IPS DF 4.7 (cell line): ENCODE data around the gene TUBB1.
"Not testable (repeated sequence)": the region's sequence is repeated elsewhere in the genome, so short reads cannot be mapped to it uniquely, and the experiment has no call there.

Source experiments
- DNase-seq: peaks from one replicate; pipeline ENCODE4 v3.0.0-alpha.2; 2013; ENCODE audit warnings: low spot score; ENCODE audit errors: extremely low read depth

Gene TUBB1

GRCh38 chr20:59019217-59019616, at the start of gene TUBB1:
TUBB1 (plus strand) TSS chr20:59019429; CDS start chr20:59019523, 94 bp downstream.
- no peak for DNase-seq

GRCh38 chr20:58969439-58969838, 49.8 kb upstream of the TUBB1 start:
- no peak for DNase-seq

GRCh38 chr20:58970146-58970545, 49.1 kb upstream of the TUBB1 start:
- DNase-seq: no peak

GRCh38 chr20:58971429-58971828, 47.8 kb upstream of the TUBB1 start:
- DNase-seq: no peak

- DNase-seq: no peak
Observed at GRCh38 chr20:58973179-58973578, 46.0 kb upstream of the TUBB1 start.

- no peak for DNase-seq
Observed at GRCh38 chr20:58973866-58974265, 45.4 kb upstream of the TUBB1 start.

GRCh38 chr20:58975353-58975752, 43.9 kb upstream of the TUBB1 start:
- no peak for DNase-seq

DNA sequence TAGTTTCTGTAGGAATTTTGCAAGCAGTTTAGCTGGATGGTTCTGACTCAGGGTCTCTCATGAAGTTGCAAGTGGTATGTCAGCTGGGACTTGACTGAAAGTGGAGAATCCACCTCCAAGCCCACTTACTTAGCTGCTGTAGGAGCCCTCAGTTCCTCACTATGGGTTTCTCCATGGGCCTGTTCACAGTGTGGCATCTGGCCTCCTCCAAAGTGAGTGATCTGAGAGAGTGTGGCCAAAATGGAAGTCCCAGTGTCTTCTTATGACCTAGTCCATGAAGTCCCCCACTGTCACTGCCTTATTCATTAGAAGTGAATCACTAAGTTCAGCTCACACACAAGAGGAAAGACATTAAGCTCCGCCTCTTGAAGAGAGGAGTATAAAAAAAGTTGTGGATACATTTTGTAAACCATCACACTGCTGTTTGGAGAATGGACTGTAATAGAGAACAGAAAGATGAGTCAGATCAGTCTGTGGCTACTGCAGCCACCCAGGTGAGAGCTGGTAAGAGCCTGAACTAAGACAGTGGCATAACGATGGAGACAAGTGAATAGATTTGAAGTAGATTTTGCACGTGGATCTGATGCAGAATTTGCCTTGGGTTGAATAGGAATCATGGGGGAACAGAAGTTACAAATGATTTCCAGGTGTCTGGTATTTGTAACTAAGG, 43.0 kb upstream of the TUBB1 start:
- no peak for DNase-seq

DNA sequence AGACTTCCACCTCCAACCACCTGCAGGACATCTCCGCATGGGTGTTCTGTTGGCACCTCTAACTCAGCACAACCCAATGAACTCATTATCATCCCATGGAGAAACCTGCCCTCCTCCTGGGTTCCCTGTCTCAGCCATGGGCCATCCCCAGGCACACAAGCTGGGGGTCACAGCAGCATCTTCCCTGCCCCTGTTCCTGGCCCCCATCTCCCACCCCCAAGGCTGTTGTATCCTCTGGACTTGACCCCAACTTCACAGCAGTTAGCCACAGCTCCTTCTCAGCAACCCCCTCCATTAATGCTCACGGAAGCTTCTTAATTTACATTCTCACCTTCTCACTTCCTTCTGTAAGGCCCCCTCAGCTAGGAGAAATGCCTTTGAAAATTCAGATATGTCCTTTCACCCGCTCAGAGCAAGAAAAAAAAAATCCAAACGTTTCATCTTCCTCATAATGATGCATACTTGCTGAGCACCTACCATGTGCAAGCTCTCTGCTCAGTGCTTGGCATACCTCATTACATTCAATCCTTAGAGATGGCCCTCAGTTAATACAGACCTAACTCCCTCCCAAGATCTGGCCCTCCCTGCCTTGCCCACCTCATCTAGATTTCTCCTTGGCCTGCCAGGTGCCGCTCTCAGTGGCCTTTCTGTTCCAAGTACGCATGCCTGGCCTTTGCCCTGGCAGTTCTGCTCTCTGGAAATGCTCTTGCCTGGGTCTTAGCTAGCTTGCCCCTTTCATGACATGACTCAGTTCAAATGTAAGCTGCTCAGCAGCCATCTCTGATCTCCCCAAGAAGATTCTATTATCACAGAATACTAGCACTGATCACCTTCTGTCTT, 40.7 kb upstream of the TUBB1 start:
- no peak for DNase-seq

- DNase-seq: peak; percentile 25
Observed at GRCh38 chr20:58980711-58981627, 38.3 kb upstream of the TUBB1 start, which contains the start of gene NELFCD. NELFCD (plus strand) TSS chr20:58981256; CDS start chr20:58981310, 54 bp downstream.

GRCh38 chr20:58981628-58982364, 37.4 kb upstream of the TUBB1 start:
- no peak for DNase-seq

DNA sequence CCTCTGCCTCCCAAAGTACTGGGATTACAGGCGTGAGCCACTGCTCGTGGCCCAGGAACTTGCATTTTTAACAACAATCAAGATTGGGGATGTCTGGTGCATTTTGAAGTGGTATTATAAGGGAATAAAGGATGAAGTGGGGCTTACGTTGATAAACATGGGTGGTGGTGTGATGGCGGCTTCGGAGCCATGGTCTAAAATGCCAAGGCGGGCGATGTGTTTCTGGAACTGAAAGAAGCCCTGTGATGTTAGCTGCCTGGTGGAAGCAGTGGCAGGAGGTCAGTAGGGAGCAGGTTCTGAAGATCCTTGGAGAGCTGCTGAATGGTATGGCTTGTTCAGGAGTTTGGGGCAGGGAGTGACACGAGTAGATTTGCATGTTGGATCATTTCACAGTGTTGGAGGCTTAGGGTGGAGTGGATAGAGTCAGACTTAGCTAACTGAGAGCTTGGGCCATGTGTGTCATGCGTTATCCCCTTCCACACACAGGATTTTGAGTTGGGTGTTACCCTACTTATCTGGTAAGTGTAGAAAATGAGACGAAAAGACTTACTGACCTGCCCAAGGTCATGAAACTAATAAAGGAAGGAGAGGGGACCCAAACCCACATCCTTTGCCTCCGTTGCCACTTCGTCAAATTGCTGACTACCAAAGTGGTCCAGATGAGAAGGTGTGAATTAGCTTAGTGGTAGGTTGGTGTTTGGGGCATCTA, 36.7 kb upstream of the TUBB1 start:
- no peak for DNase-seq

GRCh38 chr20:58983115-58983468, 36.1 kb upstream of the TUBB1 start:
- DNase-seq: not testable (repeated sequence)

DNA sequence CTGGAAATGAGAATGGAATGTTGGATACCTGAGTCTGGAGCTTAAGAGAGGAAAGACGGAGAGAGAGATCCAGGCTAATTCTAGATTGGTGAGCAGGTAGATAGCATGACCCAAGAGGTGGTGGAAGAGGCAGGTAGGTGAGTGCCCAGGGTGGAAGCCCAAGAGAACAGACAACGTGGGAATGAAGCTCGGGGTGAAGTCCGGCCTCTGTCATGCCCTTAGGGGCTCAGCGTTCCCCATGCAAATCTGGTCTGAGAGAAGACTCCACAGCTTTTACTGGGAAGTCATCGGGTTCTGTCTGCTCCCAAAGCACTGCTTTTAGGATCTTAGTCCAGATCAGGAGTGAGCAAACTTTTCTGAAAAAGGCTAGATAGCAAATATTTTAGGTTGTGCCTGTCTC, 34.5 kb upstream of the TUBB1 start:
- DNase-seq: no peak

DNA sequence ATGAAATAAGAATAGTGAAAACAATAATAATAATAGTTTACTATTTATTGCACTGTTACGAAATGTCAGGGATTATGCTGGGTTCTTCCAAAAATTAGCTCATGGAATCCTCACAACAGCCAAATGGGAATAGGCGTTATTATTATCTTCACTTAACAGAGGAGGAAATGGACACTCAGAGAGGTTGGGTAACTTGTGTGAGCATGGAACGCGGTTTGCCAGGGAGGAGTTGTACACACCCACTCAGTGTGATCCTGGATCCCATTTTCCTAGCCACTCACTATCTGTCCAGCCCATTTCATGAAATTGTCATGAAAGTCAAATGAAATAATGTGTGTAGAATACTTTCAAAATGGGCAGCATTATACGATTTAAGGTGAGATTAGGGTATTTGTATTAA, 33.6 kb upstream of the TUBB1 start:
- no peak for DNase-seq

GRCh38 chr20:58986286-58986967, 32.8 kb upstream of the TUBB1 start:
- DNase-seq: no peak

DNA sequence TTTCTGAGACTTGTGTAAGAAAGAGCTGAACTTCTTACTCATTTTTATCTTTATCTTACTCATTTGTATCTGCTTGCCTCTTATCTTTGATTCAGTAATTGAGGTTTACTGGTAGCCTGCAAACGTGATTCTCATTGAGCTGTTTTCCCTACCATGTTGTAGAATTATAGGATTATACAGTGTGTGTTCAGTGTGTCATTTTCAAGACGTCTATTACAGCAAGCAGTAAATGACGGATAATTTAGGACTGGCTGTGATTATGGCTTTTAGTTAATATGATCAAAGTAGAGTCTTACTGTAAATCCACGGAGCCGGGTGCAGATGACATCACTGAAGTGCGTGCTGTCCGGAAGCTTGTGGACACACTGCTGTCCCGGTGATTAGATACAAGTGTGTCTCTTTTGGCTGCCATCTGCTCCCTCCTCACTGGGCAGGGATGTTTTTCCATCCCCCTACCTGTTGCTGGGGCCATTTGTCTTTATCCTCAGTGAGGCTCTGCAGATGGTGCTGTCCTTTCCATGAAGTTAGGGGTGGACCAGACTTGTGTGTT, 32.2 kb upstream of the TUBB1 start:
- no peak for DNase-seq

DNA sequence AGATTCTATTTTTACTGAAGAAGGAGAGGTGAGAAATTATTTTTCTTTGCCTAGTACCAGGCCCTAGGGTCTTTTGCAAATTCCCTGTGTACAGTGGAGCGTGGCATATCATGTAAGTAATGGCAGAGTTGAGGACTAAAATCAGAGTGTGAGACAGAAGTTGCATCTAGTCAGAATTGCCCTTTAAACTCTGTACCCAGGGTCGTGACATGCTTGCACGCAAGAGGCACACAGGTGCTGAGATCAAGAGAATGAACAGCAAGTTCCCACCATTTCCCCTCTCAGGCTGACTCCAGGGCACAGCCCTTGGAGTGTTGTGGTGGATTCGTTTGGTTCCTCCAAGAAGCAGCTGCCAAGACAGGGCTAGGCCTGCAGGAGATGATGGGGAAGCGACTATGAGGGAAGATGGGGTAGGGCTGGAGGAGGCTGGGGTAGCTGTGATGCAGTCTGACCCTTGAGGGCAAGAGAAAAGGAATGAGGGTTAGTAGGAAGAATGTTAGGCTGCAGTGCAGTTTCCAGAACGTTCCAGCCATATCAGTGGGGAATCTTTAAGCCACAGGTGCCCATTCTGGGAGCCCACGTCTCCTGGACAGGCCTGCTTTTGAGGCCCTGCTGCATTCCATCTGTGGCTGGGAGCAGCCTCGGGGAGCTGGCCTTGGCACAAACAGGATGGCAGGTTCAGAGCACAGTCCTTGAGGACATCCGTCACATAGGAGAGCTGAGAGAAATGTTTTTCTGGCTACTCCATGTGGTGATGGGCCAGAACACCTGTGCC, 31.3 kb upstream of the TUBB1 start:
- no peak for DNase-seq

DNA sequence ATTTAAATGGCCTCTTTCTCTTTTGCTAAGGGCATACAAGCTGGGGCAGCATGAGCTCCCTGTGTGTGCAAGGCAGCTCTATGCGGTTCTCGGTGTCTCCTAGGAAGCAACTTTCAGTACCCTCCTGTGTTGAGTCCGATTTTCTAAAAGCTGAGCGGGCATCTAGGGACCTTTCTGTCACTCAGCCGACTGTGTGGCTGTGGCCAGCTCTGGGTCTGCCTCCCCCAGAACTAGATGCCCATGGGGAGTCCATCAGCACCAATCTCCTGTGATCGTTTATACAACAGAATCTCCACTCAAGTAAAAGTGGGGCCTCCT, 30.7 kb upstream of the TUBB1 start:
- no peak for DNase-seq
